ENCODE data around the gene TACR1. TPM values are rescaled to one million over a fixed set of nuclear protein-coding genes. Genes with fewer than 3 reads are reported as not detected.

The TACR1 gene
- total and polyA plus RNA-seq, 2 of the 4 experiments (the other 2 are of a cell fraction), result under 0.01 to 0.09 TPM

DNA sequence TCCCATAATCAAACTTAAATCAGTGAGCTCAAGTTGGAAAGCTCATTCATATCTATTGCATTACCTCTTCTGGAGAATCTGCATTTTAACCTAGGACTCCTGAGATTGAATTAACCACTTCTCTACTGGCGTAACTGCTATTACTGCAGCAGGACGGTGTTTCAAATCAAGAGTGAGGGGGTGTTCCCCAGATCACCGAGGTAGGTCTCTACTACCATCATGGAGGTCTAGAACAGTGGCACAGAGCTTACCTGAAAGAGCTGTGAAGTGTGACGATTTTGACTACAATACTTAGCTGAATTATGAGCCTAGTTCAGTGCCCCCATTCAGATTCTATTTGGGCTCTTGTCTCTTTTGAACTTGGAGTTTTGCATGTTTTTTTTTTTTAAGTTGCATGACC, 121.4 kb downstream of the TACR1 start:
- no peak for DNase-seq
- no TSS peak for BruUV-seq (replicated peaks)
- Histone ChIP-seq H2BK120ac (ENCODE audit: low read depth, low read length) (no peak overlapping the region), H3K18ac (ENCODE audit: low read depth, low read length) (no peak overlapping the region), H4K91ac (ENCODE audit: insufficient read depth, low read depth, low read length) (no peak overlapping the region), H3K9ac (ENCODE audit: low read depth, low read length) (no peak overlapping the region), H2BK5ac (ENCODE audit: low read depth, low read length, poor library complexity, severe bottlenecking) (no peak overlapping the region), H4K8ac (ENCODE audit: low read depth in 2 of 2, low read length in 2 of 2) (no peak overlapping the region), H3K36me3 (ENCODE audit: control insufficient read depth, insufficient read depth, low read length) (no peaks in the 10 kb centered on the region), H4K5ac (ENCODE audit: low read depth, low read length) (no peak overlapping the region), H3K23ac (ENCODE audit: low read depth, low read length) (no peak overlapping the region), H3K27ac (ENCODE audit: insufficient read depth, low read length) (no peak overlapping the region), H2AK9ac (replicated peaks; ENCODE audit: low read depth, low read length, poor library complexity) (no peak overlapping the region), H2BK15ac (ENCODE audit: low read depth, low read length) (no peak overlapping the region), H3K4me1 (ENCODE audit: control insufficient read depth, insufficient read depth, low read length) (no peaks in the 10 kb centered on the region; the same call in 1 of the 2 replicates), H3K4me3 (ENCODE audit: insufficient read depth, low read depth, low read length) (no peak overlapping the region), H3K79me1 (ENCODE audit: low read depth in 1 of 2, low read length in 2 of 2) (no peaks in the 10 kb centered on the region), H3K27me3 (ENCODE audit: control insufficient read depth, insufficient read depth, low read length) (no peaks in the 10 kb centered on the region), H3K4me2 (ENCODE audit: low read depth, low read length) (no peak overlapping the region), H2AFZ (replicated peaks; ENCODE audit: low read length, poor library complexity) (no peak overlapping the region), H3K9me1 (ENCODE audit: insufficient read depth, low read length) (no peaks in the 10 kb centered on the region), H2AK5ac (ENCODE audit: low read depth, low read length) (no peak overlapping the region), H3K56ac (ENCODE audit: extremely low read depth, insufficient read depth, low read length) (no peak overlapping the region), H4K20me1 (ENCODE audit: insufficient read depth, low read length) (no peaks in the 10 kb centered on the region), H3K14ac (replicated peaks; ENCODE audit: low read depth, low read length) (no peak overlapping the region), H3K4ac (ENCODE audit: low read depth, low read length) (no peak overlapping the region), H2BK20ac (ENCODE audit: low read depth, low read length) (no peak overlapping the region), H3K9me3 (ENCODE audit: control insufficient read depth, insufficient read depth, low read length) (no peaks in the 10 kb centered on the region)
- intact Hi-C loops (cut with micrococcal nuclease) (no loop called here), in situ Hi-C loops (cut with MboI; ENCODE audit: low sequenced_read_pairs) (no loop called here), dilution Hi-C loops (cut with HindIII; ENCODE audit: low sequenced_read_pairs, unreplicated experiment) (no loop called here)
- ATAC-seq (ENCODE audit: low read depth), result no peak
- CTCF ChIA-PET, result no interaction called here
- 100% methylated on average over 2 of the region's 4 CpGs; no CpG with 5 or more reads in 1 of the 2 experiments for WGBS, 2 experiments (ENCODE audit: extremely low coverage in 2 of 2, insufficient read length in 1 of 2)
- TF ChIP-seq MXI1 (IDR thresholded peaks at IDR 0.05; ENCODE audit: borderline replicate concordance, low read depth, low read length) (no peak), RCOR1 (IDR thresholded peaks at IDR 0.05; ENCODE audit: insufficient replicate concordance, low read length) (no peak), MAFK (IDR thresholded peaks at IDR 0.05; ENCODE audit: low read depth, low read length) (no peak), CHD1 (IDR thresholded peaks at IDR 0.05; ENCODE audit: low read depth, low read length) (no peak), SMC3 (IDR thresholded peaks at IDR 0.05; ENCODE audit: low read depth, low read length) (no peak), BHLHE40 (IDR thresholded peaks at IDR 0.05; ENCODE audit: low read depth, low read length) (no peak), CEBPB (IDR thresholded peaks at IDR 0.05; ENCODE audit: low read depth, low read length) (no peak), MAZ (IDR thresholded peaks at IDR 0.05; ENCODE audit: borderline replicate concordance, low read depth, low read length) (no peak), USF2 (IDR thresholded peaks at IDR 0.05; ENCODE audit: low read depth, low read length) (no peak), POLR2A (IDR thresholded peaks at IDR 0.05; ENCODE audit: low read depth, low read length) (no peak), RAD21 (IDR thresholded peaks at IDR 0.05; ENCODE audit: low read length) (no peak), RFX5 (IDR thresholded peaks at IDR 0.05; ENCODE audit: low read depth, low read length) (no peak)
- POLR2A ChIA-PET (ENCODE audit: unreplicated experiment), result no interaction called here
